A549 (cell line): ENCODE measurements around the gene FMNL2. TPM values are rescaled to one million over a fixed set of nuclear protein-coding genes. Genes with fewer than 3 reads are reported as not detected.

Experiments
- ATAC-seq, 2 experiments: fragments of 200-7000 bp in 1 of 2; fragments of >200 bp in 1 of 2; cut with Nextera tagmentation in 1 of 2; cut with Tn5 transposase in 1 of 2; 3 replicates each; pipeline versions ENCODE4 v1.8.0 to v1.9.1; 2018 to 2020; ENCODE audit warnings: mild to moderate bottlenecking in 1 of 2, moderate library complexity in 1 of 2
- CTCF ChIA-PET: fragments of 300-600 bp; sonication (Branson Sonifier 250); formaldehyde crosslinking; extraction: SDS; loops from one replicate; lab custom pipeline; 2021; ENCODE audit warnings: antibody characterized with exemption, inconsistent platforms; lab: Yijun Ruan, JAX
- POLR2A ChIA-PET: fragments of 350-600 bp; formaldehyde crosslinking; extraction: SDS; loops from one replicate; lab custom pipeline; 2021; ENCODE audit warnings: antibody characterized with exemption, inconsistent platforms; lab: Yijun Ruan, JAX
- DNase-seq, 2 experiments: peaks; one replicate each; pipeline versions ENCODE4 v3.0.0 to v3.0.0-alpha.2; 2011 to 2016; ENCODE audit warnings: low read depth in 1 of 2, low spot score in 1 of 2
- FAIRE-seq: peaks from 2 replicates; lab custom pipeline; 2011; peaks lifted over from hg19 to GRCh38; lab: Jason Lieb, UNC
- H3K27ac ChIP-seq, 2 experiments: fragments of >200 bp; sonication (Bioruptor Twin); formaldehyde crosslinking; 3 replicates each; pipeline ENCODE4 v1.5.1; 2016 to 2017
- H3K4me1 ChIP-seq: fragments of >200 bp; sonication (Bioruptor Twin); formaldehyde crosslinking; 3 replicates; pipeline ENCODE4 v1.6.1; 2016
- H3K4me2 ChIP-seq: fragments of >200 bp; sonication (Bioruptor Twin); formaldehyde crosslinking; 3 replicates; pipeline ENCODE4 v1.6.1; 2016
- H3K4me3 ChIP-seq: fragments of >200 bp; sonication (Bioruptor Twin); formaldehyde crosslinking; 3 replicates; pipeline ENCODE4 v1.5.1; 2016
- H3K9me3 ChIP-seq: fragments of >200 bp; sonication (Bioruptor Twin); formaldehyde crosslinking; 3 replicates; pipeline ENCODE4 v1.6.1; 2016
- CBX2 ChIP-seq: fragments of 200-600 bp; sonication (generic); IDR thresholded peaks from 2 replicates; pipeline ENCODE4 v1.6.1; 2016; ENCODE audit warnings: low read depth, mild to moderate bottlenecking, borderline replicate concordance
- CBX8 ChIP-seq: fragments of 200-600 bp; sonication (generic); IDR thresholded peaks from 2 replicates; pipeline ENCODE4 v1.6.1; 2016
- CHD4 ChIP-seq: fragments of 200-600 bp; sonication (generic); IDR thresholded peaks from 2 replicates; pipeline ENCODE4 v1.6.1; 2016; ENCODE audit warnings: antibody characterized with exemption, mild to moderate bottlenecking, borderline replicate concordance
- EHMT2 ChIP-seq: fragments of 200-600 bp; sonication (generic); IDR thresholded peaks from 2 replicates; pipeline ENCODE4 v1.6.1; 2016; ENCODE audit warnings: antibody characterized with exemption, low read depth, mild to moderate bottlenecking, moderate library complexity
- HDAC2 ChIP-seq: fragments of 200-600 bp; sonication (generic); IDR thresholded peaks from 2 replicates; pipeline ENCODE4 v1.6.1; 2016
- HEYL ChIP-seq: fragments of 250-450 bp; sonication (Bioruptor Pico); IDR thresholded peaks from 2 replicates; pipeline ENCODE4 v1.8.0; 2021; ENCODE audit warnings: mild to moderate bottlenecking, moderate library complexity
- HOXA7 ChIP-seq: fragments of 250-450 bp; sonication (Bioruptor Pico); IDR thresholded peaks from 2 replicates; pipeline ENCODE4 v1.5.0; 2020; ENCODE audit warnings: mild to moderate bottlenecking, moderate library complexity
- HOXB13 ChIP-seq: fragments of 250-450 bp; sonication (Bioruptor Pico); IDR thresholded peaks from 2 replicates; pipeline ENCODE4 v1.5.0; 2020; ENCODE audit warnings: low read depth, mild to moderate bottlenecking, moderate library complexity
- HOXB5 ChIP-seq: fragments of 250-450 bp; sonication (Bioruptor Pico); IDR thresholded peaks from 2 replicates; pipeline ENCODE4 v1.5.0; 2020; ENCODE audit warnings: mild to moderate bottlenecking, moderate library complexity
- MAFK ChIP-seq: fragments of 450-650 bp; IDR thresholded peaks from 2 replicates; pipeline ENCODE4 v1.6.1; 2014; ENCODE audit not compliant: partially characterized antibody
- MAZ ChIP-seq: fragments of 150-350 bp; IDR thresholded peaks from 2 replicates; pipeline ENCODE4 v1.6.1; 2014; ENCODE audit warnings: antibody characterized with exemption, low read depth, low read length, borderline replicate concordance
- MYC ChIP-seq: IDR thresholded peaks from 2 replicates; pipeline ENCODE4 v1.6.1; 2012; ENCODE audit warnings: mild to moderate bottlenecking, inconsistent platforms, low read length, improper control_type of control experiment, borderline replicate concordance
- POLR2A ChIP-seq: IDR thresholded peaks from 2 replicates; pipeline ENCODE4 v1.6.1; 2012; ENCODE audit warnings: mild to moderate bottlenecking, low read length
- POLR2AphosphoS2 ChIP-seq: conservative IDR thresholded peaks from 2 replicates; pipeline ENCODE4 v1.6.1; 2012; ENCODE audit warnings: low read length, improper control_type of control experiment, inconsistent platforms
- REST ChIP-seq: fragments of 200-600 bp; sonication (generic); IDR thresholded peaks from 2 replicates; pipeline ENCODE4 v1.6.1; 2016; ENCODE audit warnings: antibody characterized with exemption, mild to moderate bottlenecking, moderate library complexity
- SMC3 ChIP-seq: fragments of >200 bp; sonication (Bioruptor Twin); formaldehyde crosslinking; IDR thresholded peaks from 3 replicates; pipeline ENCODE4 v1.6.1; 2018; ENCODE audit warnings: inconsistent platforms
- WGBS: methylation state at CpG from one replicate; pipeline ENCODE4 v1.1.6; 2017; ENCODE audit errors: missing lambda C conversion rate; 5-methylcytosine and 5-hydroxymethylcytosine counted together
- polyA plus RNA-seq, 4 experiments: library from polyadenylated mRNA; depleted of rRNA in 3 of 4; stranded (reverse); fragments of >200 nt; fragmentation: RNase III in 1 of 4; extraction: RNeasy Plus Mini Kit Qiagen cat#74134 plus additional on column Dnase treatment in 1 of 4; gene quantifications; 2 replicates in 3 of 4; 3 replicates in 1 of 4; pipeline ENCODE4 v1.2.3, GENCODE V29; 2011 to 2017
- TF ChIP-seq, protein P1 (sequence below): fragments of >200 bp; sonication (Bioruptor Twin); formaldehyde crosslinking; IDR thresholded peaks from 2 replicates; pipeline ENCODE4 v1.6.1; 2016
- TF ChIP-seq, protein P2 (sequence below): fragments of 250-450 bp; sonication (Bioruptor Pico); IDR thresholded peaks from 2 replicates; pipeline ENCODE4 v1.5.0; 2021; ENCODE audit warnings: mild to moderate bottlenecking, moderate library complexity, borderline replicate concordance

Gene FMNL2
- polyA plus RNA-seq, 2 of the 4 experiments (the other 2 are of a cell fraction), result 27.9 to 36.5 TPM

DNA sequence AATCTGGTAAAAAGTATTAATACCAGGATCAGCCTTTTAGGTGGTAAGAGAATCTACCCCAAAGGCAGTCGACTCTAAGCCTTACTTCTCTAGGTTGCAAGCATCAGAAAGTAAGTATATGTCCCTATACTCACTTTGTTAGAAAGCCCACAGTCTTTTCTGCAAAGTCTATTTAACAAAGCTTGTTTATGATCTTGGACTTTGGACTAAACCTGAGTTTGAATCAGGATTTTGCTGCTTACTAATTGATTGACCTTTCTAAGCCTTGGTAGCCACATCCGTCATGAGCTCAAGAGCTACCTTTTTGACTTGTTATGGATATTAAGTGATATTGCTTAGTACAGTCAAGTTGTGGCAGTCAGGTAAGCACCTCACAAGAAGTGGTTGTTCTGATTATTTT is 18.4 kb downstream of the FMNL2 start:
- CTCF ChIA-PET, result interaction anchor here (0.6 kb wide), 1 partner anchor 123 kb away, joined by 4 read pairs; no protein-coding TSS in a partner anchor
- TF ChIP-seq MYC (no peak), CBX2 (no peak), HEYL (no peak), POLR2AphosphoS2 (no peak), MAZ (no peak), SMC3 (no peak), POLR2A (no peak), HOXB13 (CRISPR knock-in tag) (no peak), HOXA7 (no peak), HDAC2 (no peak), EHMT2 (no peak)
- TF ChIP-seq, protein P1, sequence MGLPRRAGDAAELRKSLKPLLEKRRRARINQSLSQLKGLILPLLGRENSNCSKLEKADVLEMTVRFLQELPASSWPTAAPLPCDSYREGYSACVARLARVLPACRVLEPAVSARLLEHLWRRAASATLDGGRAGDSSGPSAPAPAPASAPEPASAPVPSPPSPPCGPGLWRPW, result no peak
- TF ChIP-seq, all 56 proteins: peak for 0
- Histone ChIP-seq H3K4me2 (peak overlapping the region; percentile 45), H3K4me3 (no peak overlapping the region), H3K27ac (peak overlapping the region in 1 of 2 experiments; percentile 2; a peak in 1 of 6 replicates), H3K4me1 (peaks cover 36% of the 10 kb centered on the region), H3K9me3 (no peaks in the 10 kb centered on the region)
- 67% methylated on average over 2 of the region's 2 CpGs for WGBS
- FAIRE-seq (no peak), DNase-seq (no peak), ATAC-seq (no peak)
- POLR2A ChIA-PET, result no interaction called here

DNA sequence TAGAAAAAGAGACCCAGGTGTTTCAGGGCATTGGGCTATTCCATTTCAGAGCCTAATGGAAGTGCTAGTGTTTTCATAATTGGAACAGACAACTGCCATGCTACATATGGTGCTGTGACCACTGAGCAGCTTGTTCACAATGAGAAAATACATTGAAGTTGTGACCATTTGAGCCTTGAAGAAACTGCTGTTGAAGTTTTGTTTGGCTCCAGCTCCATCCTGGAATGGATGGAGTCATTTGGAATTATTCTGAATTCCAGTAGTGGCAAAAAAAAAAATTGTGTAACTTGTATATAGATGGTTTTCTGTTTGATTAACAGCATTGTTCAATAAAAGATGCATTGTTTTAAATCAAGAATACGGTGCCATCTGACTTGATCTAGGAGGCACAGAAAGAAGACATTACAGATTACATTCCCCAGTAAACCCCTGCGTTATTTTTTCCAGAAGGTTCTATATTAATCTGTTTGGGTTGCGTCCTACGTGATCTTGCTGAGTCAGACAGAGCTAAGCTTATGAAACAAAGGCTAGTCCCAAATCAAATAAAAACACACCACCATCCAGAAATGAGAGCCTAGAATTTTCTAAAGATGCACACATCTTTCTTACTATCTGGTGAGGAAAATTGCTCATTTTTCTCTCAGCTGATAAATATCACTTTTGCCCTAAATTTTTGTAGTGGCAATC is 19.2 kb downstream of the FMNL2 start:
- ChIA-PET CTCF (interaction anchor here (0.7 kb wide), 1 partner anchor 317 kb away, joined by 3 read pairs; no protein-coding TSS in a partner anchor), POLR2A (no interaction called here)
- DNase-seq (no peak), FAIRE-seq (no peak), ATAC-seq (no peak)
- Histone ChIP-seq H3K4me2 (peak overlapping the region; percentile 19; the same call in 1 of the 3 replicates), H3K4me1 (peaks cover 40% of the 10 kb centered on the region), H3K9me3 (no peaks in the 10 kb centered on the region), H3K4me3 (no peak overlapping the region), H3K27ac (peak overlapping the region in 1 of 2 experiments; percentile 69; a peak in 4 of 6 replicates)
- 84% methylated on average over 4 of the region's 4 CpGs for WGBS
- TF ChIP-seq MAFK, result peak; percentile 20
- no peak for TF ChIP-seq REST
- no peak for TF ChIP-seq HOXB5 (CRISPR knock-in tag)
- no peak for TF ChIP-seq CHD4
- no peak for TF ChIP-seq CBX8

GRCh38 chr2:152354909-152355308 is 19.9 kb downstream of the FMNL2 start:
- Histone ChIP-seq H3K4me1 (peaks cover 47% of the 10 kb centered on the region), H3K4me3 (no peak overlapping the region), H3K27ac (peak overlapping the region in 1 of 2 experiments; percentile 69; a peak in 4 of 6 replicates), H3K9me3 (no peaks in the 10 kb centered on the region), H3K4me2 (peak overlapping the region; percentile 19)
- DNase-seq (no peak), ATAC-seq (no peak), FAIRE-seq (no peak)
- TF ChIP-seq, protein P2, sequence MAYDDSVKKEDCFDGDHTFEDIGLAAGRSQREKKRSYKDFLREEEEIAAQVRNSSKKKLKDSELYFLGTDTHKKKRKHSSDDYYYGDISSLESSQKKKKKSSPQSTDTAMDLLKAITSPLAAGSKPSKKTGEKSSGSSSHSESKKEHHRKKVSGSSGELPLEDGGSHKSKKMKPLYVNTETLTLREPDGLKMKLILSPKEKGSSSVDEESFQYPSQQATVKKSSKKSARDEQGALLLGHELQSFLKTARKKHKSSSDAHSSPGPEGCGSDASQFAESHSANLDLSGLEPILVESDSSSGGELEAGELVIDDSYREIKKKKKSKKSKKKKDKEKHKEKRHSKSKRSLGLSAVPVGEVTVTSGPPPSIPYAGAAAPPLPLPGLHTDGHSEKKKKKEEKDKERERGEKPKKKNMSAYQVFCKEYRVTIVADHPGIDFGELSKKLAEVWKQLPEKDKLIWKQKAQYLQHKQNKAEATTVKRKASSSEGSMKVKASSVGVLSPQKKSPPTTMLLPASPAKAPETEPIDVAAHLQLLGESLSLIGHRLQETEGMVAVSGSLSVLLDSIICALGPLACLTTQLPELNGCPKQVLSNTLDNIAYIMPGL (CRISPR knock-in tag), result no peak
- ChIA-PET CTCF (no interaction called here), POLR2A (no interaction called here)
- 49% methylated on average over 3 of the region's 3 CpGs for WGBS
